Neuronal stem cell (in vitro differentiated cells): ENCODE measurements around the gene TRMT61A. TPM values are rescaled to one million over a fixed set of nuclear protein-coding genes. Genes with fewer than 3 reads are reported as not detected.

Experiments
- DNase-seq: peaks from one replicate; pipeline ENCODE4 v3.0.0-alpha.2; 2013; ENCODE audit warnings: low spot score
- H2AFZ ChIP-seq: one replicate; pipeline ENCODE4 v1.6.1; 2013; ENCODE audit warnings: mild to moderate bottlenecking, low read length, inconsistent platforms
- H2AK5ac ChIP-seq: 2 replicates; pipeline ENCODE4 v1.6.1; 2013; ENCODE audit warnings: low read depth, mild to moderate bottlenecking, inconsistent platforms, low read length, moderate library complexity, mixed read lengths
- H2BK120ac ChIP-seq: 2 replicates; pipeline ENCODE4 v1.6.1; 2013; ENCODE audit warnings: low read depth, mild to moderate bottlenecking, inconsistent platforms, low read length, moderate library complexity, mixed read lengths
- H2BK12ac ChIP-seq: one replicate; pipeline ENCODE4 v1.6.1; 2013; ENCODE audit warnings: low read length, inconsistent platforms
- H2BK15ac ChIP-seq: 2 replicates; pipeline ENCODE4 v1.6.1; 2013; ENCODE audit warnings: mild to moderate bottlenecking, low read length, inconsistent platforms, mixed read lengths
- H2BK5ac ChIP-seq: one replicate; pipeline ENCODE4 v1.6.1; 2013; ENCODE audit warnings: inconsistent platforms, mild to moderate bottlenecking, low read length, moderate library complexity
- H3K14ac ChIP-seq: one replicate; pipeline ENCODE4 v1.6.1; 2013; ENCODE audit warnings: low read length, inconsistent platforms
- H3K18ac ChIP-seq: 2 replicates; pipeline ENCODE4 v1.6.1; 2013; ENCODE audit warnings: low read length, inconsistent platforms
- H3K23ac ChIP-seq: 2 replicates; pipeline ENCODE4 v1.6.1; 2013; ENCODE audit warnings: low read depth, mild to moderate bottlenecking, mixed read lengths, low read length, inconsistent platforms; ENCODE audit not compliant: poor library complexity
- H3K27ac ChIP-seq: replicated peaks from 3 replicates; pipeline ENCODE4 v1.5.1; 2013; ENCODE audit warnings: low read length, inconsistent platforms
- H3K27me3 ChIP-seq, 3 experiments: 2 replicates each; pipeline ENCODE4 v1.6.1; 2013; ENCODE audit warnings: low read length in 3 of 3, mild to moderate bottlenecking in 2 of 3, inconsistent platforms in 1 of 3, low read depth in 1 of 3, mixed read lengths in 1 of 3, moderate library complexity in 1 of 3; ENCODE audit not compliant: control insufficient read depth in 3 of 3, insufficient read depth in 3 of 3
- H3K36me3 ChIP-seq, 2 donors: replicated peaks in 1 of 2; 2 replicates each; pipeline ENCODE4 v1.6.1; 2013; ENCODE audit warnings: low read length in 2 of 2; ENCODE audit not compliant: control insufficient read depth in 2 of 2, insufficient read depth in 2 of 2
- H3K4ac ChIP-seq: 2 replicates; pipeline ENCODE4 v1.6.1; 2013; ENCODE audit warnings: inconsistent platforms, mild to moderate bottlenecking, low read length, moderate library complexity
- H3K4me1 ChIP-seq, 2 donors: 1 replicate in 1 of 2; 2 replicates in 1 of 2; pipeline ENCODE4 v1.6.1; 2013; ENCODE audit warnings: low read length in 2 of 2, low read depth in 1 of 2; ENCODE audit not compliant: control insufficient read depth in 2 of 2, insufficient read depth in 1 of 2
- H3K4me2 ChIP-seq: one replicate; pipeline ENCODE4 v1.6.1; 2013; ENCODE audit warnings: mild to moderate bottlenecking, low read length, inconsistent platforms; ENCODE audit not compliant: insufficient read depth, poor library complexity, severe bottlenecking
- H3K4me3 ChIP-seq, 2 donors: 2 replicates each; pipeline ENCODE4 v1.5.1; 2013; ENCODE audit warnings: low read length in 2 of 2, mild to moderate bottlenecking in 2 of 2, inconsistent platforms in 1 of 2, moderate library complexity in 1 of 2
- H3K79me1 ChIP-seq: one replicate; pipeline ENCODE4 v1.6.1; 2013; ENCODE audit warnings: low read depth, mild to moderate bottlenecking, inconsistent platforms, low read length, moderate library complexity
- H3K9ac ChIP-seq: one replicate; pipeline ENCODE4 v1.6.1; 2013; ENCODE audit warnings: mild to moderate bottlenecking, low read depth, low read length, inconsistent platforms; ENCODE audit not compliant: poor library complexity
- H3K9me3 ChIP-seq, 2 donors: replicated peaks in 1 of 2; 2 replicates each; pipeline versions ENCODE3 to v1.6.1; 2013; ENCODE audit warnings: low read length in 2 of 2, mild to moderate bottlenecking in 2 of 2, inconsistent platforms in 1 of 2, low read depth in 1 of 2, mixed read lengths in 1 of 2, moderate library complexity in 1 of 2; ENCODE audit not compliant: control insufficient read depth in 2 of 2, insufficient read depth in 1 of 2
- H4K8ac ChIP-seq: one replicate; pipeline ENCODE4 v1.6.1; 2013; ENCODE audit warnings: low read depth, mild to moderate bottlenecking, inconsistent platforms, low read length, moderate library complexity
- H4K91ac ChIP-seq: one replicate; pipeline ENCODE4 v1.6.1; 2013; ENCODE audit warnings: low read length, low read depth, mild to moderate bottlenecking, inconsistent platforms; ENCODE audit not compliant: poor library complexity
- WGBS, 2 donors: extraction: QIAGEN DNeasy Blood & Tissue Kit; methylation state at CpG; one replicate each; pipeline ENCODE4 v1.1.7; 2013; ENCODE audit warnings: missing lambda C conversion rate in 2 of 2, mixed read lengths in 1 of 2; ENCODE audit not compliant: insufficient read length in 2 of 2, insufficient replicate concordance in 1 of 2; ENCODE audit errors: extremely low coverage in 2 of 2; 5-methylcytosine and 5-hydroxymethylcytosine counted together
- small RNA-seq: library from polyadenylated mRNA; stranded (forward); fragments of <200 nt; extraction: miRNeasy Mini kit (QIAGEN cat#:217004); gene quantifications from one replicate; pipeline ENCODE3, GENCODE V24; 2013; ENCODE audit not compliant: insufficient read depth

Gene TRMT61A

DNA sequence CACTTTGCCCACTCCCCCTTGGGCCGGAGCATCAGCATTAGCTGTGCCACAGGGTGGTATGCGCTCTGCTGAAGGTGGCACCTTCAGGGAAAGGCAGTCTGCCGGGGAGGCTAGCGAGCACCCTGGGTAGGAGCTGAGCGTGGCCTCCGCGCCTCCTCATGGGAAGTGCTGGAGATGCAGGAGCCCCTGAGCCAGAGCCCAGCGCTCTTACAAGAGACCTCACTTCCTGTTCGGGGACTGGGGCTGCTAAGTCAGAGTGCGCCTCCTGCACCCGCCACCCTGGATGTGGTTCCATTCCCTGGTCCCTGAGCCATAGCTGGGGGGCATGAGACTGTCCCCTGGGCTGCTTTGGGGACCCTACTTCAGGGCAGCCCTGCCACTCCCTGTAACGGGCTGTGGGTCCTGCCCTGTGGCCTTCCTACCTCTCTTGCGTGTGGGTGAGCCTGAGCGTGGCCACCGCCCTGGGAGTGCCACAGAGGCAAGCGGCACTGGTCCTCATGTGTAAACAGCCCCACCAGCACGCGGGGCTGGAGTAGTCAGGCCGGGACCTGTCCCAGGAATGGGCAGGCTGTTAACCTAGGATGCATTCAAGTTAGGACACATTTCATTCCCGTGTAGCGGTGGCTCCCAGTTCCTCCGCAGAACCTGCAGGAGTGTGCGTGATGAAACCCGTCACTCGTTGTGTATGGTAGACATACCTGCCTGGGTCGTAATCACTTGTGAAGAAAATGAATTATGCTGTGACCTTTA is 53.1 kb downstream of the TRMT61A start:
- no peaks in the 10 kb centered on the region for H3K27me3 ChIP-seq
- H3K4me3 ChIP-seq = peak overlapping the region in 1 of 2 donors; percentile 33
- DNase-seq = no peak
- H2BK120ac ChIP-seq = no peak overlapping the region
- H2BK5ac ChIP-seq = no peak overlapping the region
- no peak overlapping the region for H3K14ac ChIP-seq
- H3K4me2 ChIP-seq = no peak overlapping the region
- peak overlapping the region; percentile 60 for H3K23ac ChIP-seq
- H2AK5ac ChIP-seq = no peak overlapping the region
- peaks cover 7 to 60% of the 10 kb centered on the region in 2 donors for H3K36me3 ChIP-seq
- no peaks in the 10 kb centered on the region for H3K4me1 ChIP-seq
- H3K4ac ChIP-seq = peak overlapping the region; percentile 4
- H3K27ac ChIP-seq = no peak overlapping the region
- no CpG with 5 or more reads among the region's 26 CpGs for WGBS, 2 donors
- H2AFZ ChIP-seq = no peak overlapping the region
- H3K18ac ChIP-seq = peak overlapping the region; percentile 35
- H2BK12ac ChIP-seq = no peak overlapping the region
- no peak overlapping the region for H4K91ac ChIP-seq
- no peak overlapping the region for H2BK15ac ChIP-seq
- H3K9me3 ChIP-seq = no peaks in the 10 kb centered on the region
- H3K79me1 ChIP-seq = peaks cover 8% of the 10 kb centered on the region
- peak overlapping the region; percentile 92 for H4K8ac ChIP-seq
- no peak overlapping the region for H3K9ac ChIP-seq

DNA sequence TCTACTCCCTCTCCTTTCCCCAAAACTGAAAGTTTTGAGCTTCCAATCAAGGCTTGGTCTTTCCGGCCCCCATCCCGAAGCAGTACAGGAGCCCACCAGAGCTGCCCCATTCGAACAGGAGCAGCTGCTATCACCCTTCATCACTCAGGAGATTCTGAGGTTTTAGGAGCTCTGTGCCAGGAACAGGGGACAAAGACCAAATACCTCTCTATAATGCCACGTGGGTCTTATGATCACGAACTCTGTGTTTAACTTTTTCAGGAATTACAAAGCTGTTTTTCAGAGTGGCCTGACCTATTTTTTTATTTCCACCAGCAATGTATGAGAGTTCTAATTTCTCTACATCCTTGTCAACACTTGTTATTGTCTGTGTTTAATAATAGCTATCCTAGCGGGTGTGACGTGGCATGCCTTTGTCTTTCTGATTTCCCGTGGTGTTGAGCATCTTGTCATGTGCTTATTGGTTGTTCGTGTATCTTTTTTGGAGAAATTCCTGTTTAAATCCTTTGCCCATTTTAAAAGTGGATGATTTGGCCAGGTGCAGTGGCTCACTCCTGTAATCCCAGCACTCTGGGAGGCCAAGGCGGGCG is 55.4 kb downstream of the TRMT61A start:
- WGBS, 2 donors = no CpG with 5 or more reads among the region's 11 CpGs
- no peak overlapping the region for H3K14ac ChIP-seq
- no peak for DNase-seq
- H3K4me3 ChIP-seq = no peak overlapping the region
- H3K4me2 ChIP-seq = no peak overlapping the region
- H3K79me1 ChIP-seq = peaks cover 3% of the 10 kb centered on the region
- no peak overlapping the region for H3K23ac ChIP-seq
- no peak overlapping the region for H3K27ac ChIP-seq
- H3K9ac ChIP-seq = no peak overlapping the region
- H3K27me3 ChIP-seq = no peaks in the 10 kb centered on the region
- H2BK12ac ChIP-seq = no peak overlapping the region
- H3K9me3 ChIP-seq = no peaks in the 10 kb centered on the region
- H2BK120ac ChIP-seq = no peak overlapping the region
- no peak overlapping the region for H2BK5ac ChIP-seq
- no peak overlapping the region for H2AFZ ChIP-seq
- no peak overlapping the region for H4K91ac ChIP-seq
- no peak overlapping the region for H3K18ac ChIP-seq
- H2AK5ac ChIP-seq = no peak overlapping the region
- H3K4me1 ChIP-seq = no peaks in the 10 kb centered on the region
- H3K36me3 ChIP-seq = peaks cover 4 to 58% of the 10 kb centered on the region in 2 donors
- no peak overlapping the region for H2BK15ac ChIP-seq
- H4K8ac ChIP-seq = no peak overlapping the region
- no peak overlapping the region for H3K4ac ChIP-seq

Small RNA genes lying within 50 kb of the gene (small RNA-seq; reads per million reads assigned to genes)
- gene RNU4-68P (not detected), gene RNU7-160P (not detected)
